Keratinocyte (primary cell): ENCODE data around the gene LPAR6.

Source experiments
- EZH2 ChIP-seq: IDR thresholded peaks from one replicate; pipeline ENCODE4 v1.6.1; 2012; ENCODE audit warnings: inconsistent platforms, mild to moderate bottlenecking, low read length, moderate library complexity
- TF ChIP-seq, protein P1 (sequence below), 3 experiments: IDR thresholded peaks in 1 of 3; conservative IDR thresholded peaks in 1 of 3; optimal IDR thresholded peaks in 1 of 3; 2 replicates in 2 of 3; 3 replicates in 1 of 3; pipeline versions ENCODE3 to v1.5.1; 2011; ENCODE audit warnings: low read length in 3 of 3, mild to moderate bottlenecking in 3 of 3, moderate library complexity in 2 of 3, control low read depth in 1 of 3, inconsistent platforms in 1 of 3; ENCODE audit not compliant: insufficient read depth in 2 of 3; ENCODE audit errors: extremely low read depth in 1 of 3

DNA sequence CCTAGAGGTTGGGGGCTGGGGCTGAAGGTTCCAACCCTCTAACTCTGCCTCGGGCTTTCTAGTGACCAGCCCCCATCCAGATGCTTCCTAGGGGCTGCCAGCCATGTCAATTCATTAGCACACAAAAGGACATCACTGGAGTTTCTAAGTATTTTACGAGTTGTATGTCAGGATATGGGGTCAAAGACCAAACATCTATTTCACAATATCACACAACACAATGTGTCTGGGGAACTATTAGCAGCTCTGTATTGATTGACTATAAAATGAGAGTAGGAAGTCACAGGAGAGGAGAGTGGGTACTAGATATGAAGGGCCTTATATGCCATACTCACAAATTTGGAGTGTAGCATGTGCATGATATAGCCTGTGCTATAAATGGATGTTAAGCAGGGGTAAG, 42.1 kb downstream of the LPAR6 start:
- TF ChIP-seq, protein P1, sequence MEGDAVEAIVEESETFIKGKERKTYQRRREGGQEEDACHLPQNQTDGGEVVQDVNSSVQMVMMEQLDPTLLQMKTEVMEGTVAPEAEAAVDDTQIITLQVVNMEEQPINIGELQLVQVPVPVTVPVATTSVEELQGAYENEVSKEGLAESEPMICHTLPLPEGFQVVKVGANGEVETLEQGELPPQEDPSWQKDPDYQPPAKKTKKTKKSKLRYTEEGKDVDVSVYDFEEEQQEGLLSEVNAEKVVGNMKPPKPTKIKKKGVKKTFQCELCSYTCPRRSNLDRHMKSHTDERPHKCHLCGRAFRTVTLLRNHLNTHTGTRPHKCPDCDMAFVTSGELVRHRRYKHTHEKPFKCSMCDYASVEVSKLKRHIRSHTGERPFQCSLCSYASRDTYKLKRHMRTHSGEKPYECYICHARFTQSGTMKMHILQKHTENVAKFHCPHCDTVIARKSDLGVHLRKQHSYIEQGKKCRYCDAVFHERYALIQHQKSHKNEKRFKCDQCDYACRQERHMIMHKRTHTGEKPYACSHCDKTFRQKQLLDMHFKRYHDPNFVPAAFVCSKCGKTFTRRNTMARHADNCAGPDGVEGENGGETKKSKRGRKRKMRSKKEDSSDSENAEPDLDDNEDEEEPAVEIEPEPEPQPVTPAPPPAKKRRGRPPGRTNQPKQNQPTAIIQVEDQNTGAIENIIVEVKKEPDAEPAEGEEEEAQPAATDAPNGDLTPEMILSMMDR (optimal IDR thresholded peaks at IDR 0.05 in 1 of 3, IDR thresholded peaks at IDR 0.05 in 1 of 3, conservative IDR thresholded peaks at IDR 0.05 in 1 of 3; ENCODE audit: extremely low read depth in 1 of 3, insufficient read depth in 2 of 3, low read length in 3 of 3) = no peak
- no peak for TF ChIP-seq EZH2
